Measurements from ENCODE around the gene PLEKHM3.

- TF ChIP-seq CTCF (IDR thresholded peaks at IDR 0.05; ENCODE audit: insufficient read depth, low read length) (no peak), POLR2AphosphoS5 (IDR thresholded peaks at IDR 0.05; ENCODE audit: low read depth) (no peak), REST (IDR thresholded peaks at IDR 0.05; ENCODE audit: insufficient replicate concordance, low read depth) (no peak), GABPA (IDR thresholded peaks at IDR 0.05; ENCODE audit: low read depth) (no peak), SPI1 (IDR thresholded peaks at IDR 0.05; ENCODE audit: borderline replicate concordance, low read depth) (no peak)
Observed at GRCh38 chr2:208013285-208014178, 11.8 kb downstream of the PLEKHM3 start.
